Glutamatergic neuron (in vitro differentiated cells): ENCODE measurements around the gene ARL11. TPM values are rescaled to one million over a fixed set of nuclear protein-coding genes. Genes with fewer than 3 reads are reported as not detected.

Source experiments
- DNase-seq: peaks from one replicate; pipeline ENCODE4 v3.0.0; 2022
- H3K27ac Mint-ChIP-seq: one replicate; pipeline ENCODE4 v1.8.0; 2020; ENCODE audit warnings: mild to moderate bottlenecking, mixed read lengths, inconsistent platforms; ENCODE audit not compliant: unreplicated experiment
- H3K27me3 Mint-ChIP-seq: one replicate; pipeline ENCODE4 v1.8.0; 2020; ENCODE audit warnings: mild to moderate bottlenecking, moderate library complexity, mixed read lengths, inconsistent platforms; ENCODE audit not compliant: unreplicated experiment
- H3K36me3 Mint-ChIP-seq: one replicate; pipeline ENCODE4 v1.8.0; 2020; ENCODE audit warnings: mild to moderate bottlenecking, mixed read lengths, inconsistent platforms; ENCODE audit not compliant: unreplicated experiment
- H3K4me1 Mint-ChIP-seq: one replicate; pipeline ENCODE4 v1.8.0; 2020; ENCODE audit warnings: mild to moderate bottlenecking, low read depth, mixed read lengths, inconsistent platforms; ENCODE audit not compliant: unreplicated experiment
- H3K4me3 Mint-ChIP-seq: one replicate; pipeline ENCODE4 v1.8.0; 2020; ENCODE audit warnings: mild to moderate bottlenecking, mixed read lengths, inconsistent platforms; ENCODE audit not compliant: unreplicated experiment
- H3K9me3 Mint-ChIP-seq: one replicate; pipeline ENCODE4 v1.8.0; 2020; ENCODE audit warnings: mild to moderate bottlenecking, moderate library complexity, mixed read lengths, inconsistent platforms; ENCODE audit not compliant: unreplicated experiment
- CTCF ChIP-seq: fragments of 200-600 bp; sonication (generic); IDR thresholded peaks from one replicate; pipeline ENCODE4 v1.5.0; 2021; ENCODE audit not compliant: partially characterized antibody, unreplicated experiment
- total RNA-seq: library from RNA; stranded (reverse); fragmentation: NEBNext Ultra II Directional; extraction: Animal tissue kit (Norgen Biotek cat#: 25700); gene quantifications from one replicate; pipeline ENCODE4 v1.2.1, GENCODE V29; 2021; ENCODE audit not compliant: unreplicated experiment

Gene ARL11
- total RNA-seq, 1 donor from 2014 or later = not detected

DNA sequence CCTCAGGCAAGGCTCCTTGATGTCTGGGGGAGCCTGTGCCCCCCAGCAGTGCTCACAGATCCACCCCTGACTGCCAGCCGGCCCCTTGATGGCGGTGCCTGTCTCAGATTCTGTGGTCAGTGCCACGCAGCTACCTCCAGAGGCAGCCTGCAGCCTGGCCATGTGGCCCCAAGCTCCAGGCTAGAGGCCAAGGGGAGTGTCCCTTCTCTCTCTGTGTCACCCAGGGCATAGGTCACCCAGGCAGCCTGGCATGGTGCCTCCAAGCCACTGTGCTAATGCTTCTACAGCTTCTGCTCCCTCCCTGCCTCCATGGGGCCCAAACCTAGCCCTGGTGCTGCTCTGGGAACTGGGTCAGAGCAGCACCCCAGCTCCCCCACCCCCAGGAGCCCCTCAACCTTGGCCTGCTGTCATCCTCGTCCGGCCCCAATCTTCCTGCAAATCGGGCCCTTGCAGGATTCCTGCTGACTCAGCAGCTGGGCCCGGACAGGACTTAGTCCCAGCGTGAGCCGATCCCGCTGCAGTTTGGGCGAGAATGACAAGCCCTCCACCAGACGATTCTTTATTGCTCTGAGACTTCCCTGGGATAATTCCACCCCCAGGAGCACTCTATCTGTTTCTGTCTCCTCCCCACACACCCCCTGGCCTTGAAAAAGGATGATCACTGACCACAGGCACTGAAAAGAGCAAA lies 2.8 kb upstream of the ARL11 start:
- Mint-ChIP-seq H3K27ac (no peak overlapping the region), H3K9me3 (peaks cover 1% of the 10 kb centered on the region), H3K4me1 (peaks cover 1% of the 10 kb centered on the region), H3K4me3 (no peak overlapping the region), H3K27me3 (no peaks in the 10 kb centered on the region), H3K36me3 (no peaks in the 10 kb centered on the region)
- DNase-seq = no peak
- TF ChIP-seq CTCF = no peak

GRCh38 chr13:49629196-49629938 lies 1.1 kb downstream of the ARL11 start:
- no peak overlapping the region for H3K4me3 Mint-ChIP-seq
- no peak for TF ChIP-seq CTCF
- peaks cover 1% of the 10 kb centered on the region for H3K4me1 Mint-ChIP-seq
- no peaks in the 10 kb centered on the region for H3K27me3 Mint-ChIP-seq
- DNase-seq = no peak
- no peaks in the 10 kb centered on the region for H3K36me3 Mint-ChIP-seq
- peaks cover 1% of the 10 kb centered on the region for H3K9me3 Mint-ChIP-seq
- no peak overlapping the region for H3K27ac Mint-ChIP-seq

DNA sequence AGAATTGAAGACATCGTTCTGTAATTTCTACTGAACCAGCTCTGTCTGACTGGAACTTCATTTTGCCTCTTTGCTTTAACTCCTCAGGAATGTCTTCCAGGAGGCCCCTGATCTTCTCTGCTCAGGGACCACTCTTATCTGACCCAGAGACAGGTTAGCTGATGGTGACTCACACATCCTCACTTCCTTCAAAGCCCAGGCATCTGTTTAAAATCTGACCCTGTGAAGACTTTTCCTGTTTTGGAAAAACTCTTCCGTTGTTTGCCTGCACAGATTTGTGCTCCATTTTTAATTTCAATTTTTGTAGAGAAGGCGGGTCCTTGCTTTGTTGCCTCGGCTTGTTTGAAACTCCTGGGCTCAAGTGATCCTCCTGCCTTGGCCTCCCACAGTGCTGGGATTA lies 1.6 kb downstream of the ARL11 start:
- Mint-ChIP-seq H3K27ac (no peak overlapping the region), H3K4me1 (peaks cover 1% of the 10 kb centered on the region), H3K27me3 (no peaks in the 10 kb centered on the region), H3K9me3 (peaks cover 1% of the 10 kb centered on the region), H3K4me3 (no peak overlapping the region), H3K36me3 (no peaks in the 10 kb centered on the region)
- DNase-seq = no peak
- TF ChIP-seq CTCF = no peak

- Mint-ChIP-seq H3K27ac (no peak overlapping the region), H3K4me1 (peaks cover 1% of the 10 kb centered on the region), H3K4me3 (no peak overlapping the region), H3K9me3 (peaks cover 3% of the 10 kb centered on the region), H3K27me3 (no peaks in the 10 kb centered on the region), H3K36me3 (no peaks in the 10 kb centered on the region)
- no peak for TF ChIP-seq CTCF
- DNase-seq = no peak
Measured at GRCh38 chr13:49630580-49630979, 2.3 kb downstream of the ARL11 start.

DNA sequence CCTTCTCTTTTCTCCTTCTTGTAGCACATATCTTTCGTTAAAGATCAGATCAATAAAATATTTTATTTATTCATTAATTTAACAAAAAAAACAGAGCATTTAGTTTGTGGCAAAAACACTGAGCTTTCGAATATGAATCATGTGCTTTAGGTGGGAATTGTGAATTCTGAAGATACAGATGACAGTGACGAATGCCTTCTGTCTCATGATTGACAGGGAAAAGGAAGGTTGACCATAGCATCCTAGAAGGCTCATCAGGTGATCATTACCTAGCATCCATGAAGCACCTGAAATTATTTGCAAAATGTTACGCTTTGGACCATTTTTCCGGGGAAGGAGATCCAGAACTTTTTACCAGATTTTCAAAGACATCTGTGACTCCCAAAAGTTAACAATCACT lies 3.8 kb downstream of the ARL11 start:
- H3K27me3 Mint-ChIP-seq = no peaks in the 10 kb centered on the region
- H3K4me1 Mint-ChIP-seq = peaks cover 1% of the 10 kb centered on the region
- DNase-seq = no peak
- no peak overlapping the region for H3K4me3 Mint-ChIP-seq
- peaks cover 3% of the 10 kb centered on the region for H3K9me3 Mint-ChIP-seq
- no peaks in the 10 kb centered on the region for H3K36me3 Mint-ChIP-seq
- no peak overlapping the region for H3K27ac Mint-ChIP-seq
- TF ChIP-seq CTCF = no peak
